Keratinocyte (primary cell): Measurements from ENCODE around the gene AKAP13. TPM values are rescaled to one million over a fixed set of nuclear protein-coding genes. Genes with fewer than 3 reads are reported as not detected.

Experiments
- DNase-seq: peaks from one replicate; pipeline ENCODE4 v3.0.0-alpha.2; 2011; ENCODE audit warnings: low read depth, missing footprints, low spot score
- FAIRE-seq: peaks from 2 replicates; lab custom pipeline; 2011; peaks lifted over from hg19 to GRCh38; lab: Jason Lieb, UNC
- H2AFZ ChIP-seq: 2 replicates; pipeline ENCODE4 v1.6.0; 2012; ENCODE audit warnings: low read length, control low read depth, inconsistent platforms; ENCODE audit not compliant: control insufficient read depth
- H3K27ac ChIP-seq: 2 replicates; pipeline ENCODE4 v1.5.1; 2011; ENCODE audit warnings: low read length; ENCODE audit not compliant: control insufficient read depth, insufficient read depth
- H3K27me3 ChIP-seq: 3 replicates; pipeline ENCODE4 v1.6.0; 2011; ENCODE audit warnings: low read length; ENCODE audit not compliant: control insufficient read depth, insufficient read depth; ENCODE audit errors: extremely low read depth
- H3K36me3 ChIP-seq, 2 experiments: 2 replicates in 1 of 2; 3 replicates in 1 of 2; pipeline ENCODE4 v1.5.1; 2011; ENCODE audit warnings: low read length in 2 of 2, mild to moderate bottlenecking in 1 of 2; ENCODE audit not compliant: control insufficient read depth in 2 of 2, insufficient read depth in 2 of 2; ENCODE audit errors: extremely low read depth in 1 of 2
- H3K4me1 ChIP-seq: 3 replicates; pipeline ENCODE4 v1.5.1; 2011; ENCODE audit warnings: low read length; ENCODE audit not compliant: control insufficient read depth, insufficient read depth; ENCODE audit errors: extremely low read depth
- H3K4me2 ChIP-seq: 3 replicates; pipeline ENCODE4 v1.6.0; 2011; ENCODE audit warnings: low read depth, low read length; ENCODE audit not compliant: control insufficient read depth, insufficient read depth; ENCODE audit errors: extremely low read depth
- H3K4me3 ChIP-seq, 3 experiments: fragments of 200-600 bp in 1 of 3; sonication (generic) in 1 of 3; 2 replicates in 2 of 3; 3 replicates in 1 of 3; pipeline ENCODE4 v1.5.1; 2011 to 2016; ENCODE audit warnings: low read length in 3 of 3, mild to moderate bottlenecking in 3 of 3, control low read depth in 2 of 3, inconsistent platforms in 1 of 3, low read depth in 1 of 3, mixed read lengths in 1 of 3, mixed run types in 1 of 3, moderate library complexity in 1 of 3; ENCODE audit not compliant: control insufficient read depth in 2 of 3, insufficient read depth in 2 of 3; ENCODE audit errors: extremely low read depth in 1 of 3
- H3K79me2 ChIP-seq: 2 replicates; pipeline ENCODE4 v1.6.0; 2012; ENCODE audit warnings: low read length; ENCODE audit not compliant: control insufficient read depth, insufficient read depth
- H3K9ac ChIP-seq: 3 replicates; pipeline ENCODE4 v1.6.0; 2011; ENCODE audit warnings: low read length; ENCODE audit not compliant: control insufficient read depth, insufficient read depth; ENCODE audit errors: extremely low read depth
- H3K9me1 ChIP-seq: 3 replicates; pipeline ENCODE4 v1.6.0; 2011; ENCODE audit warnings: low read length; ENCODE audit not compliant: control insufficient read depth, insufficient read depth; ENCODE audit errors: extremely low read depth
- H3K9me3 ChIP-seq: 2 replicates; pipeline ENCODE4 v1.5.1; 2012; ENCODE audit warnings: low read depth, low read length; ENCODE audit not compliant: control insufficient read depth
- H4K20me1 ChIP-seq: 3 replicates; pipeline ENCODE4 v1.6.0; 2011; ENCODE audit warnings: low read length; ENCODE audit not compliant: control insufficient read depth, insufficient read depth; ENCODE audit errors: extremely low read depth
- EZH2 ChIP-seq: IDR thresholded peaks from one replicate; pipeline ENCODE4 v1.6.1; 2012; ENCODE audit warnings: inconsistent platforms, mild to moderate bottlenecking, low read length, moderate library complexity
- dilution Hi-C: fragments of 300-500 bp; cut with MboI; formaldehyde crosslinking; loops from one replicate; pipeline ENCODE4 v1.7.0; 2020; ENCODE audit warnings: low sequenced_read_pairs; ENCODE audit not compliant: extremely low pct_ligation_motif_present
- polyA plus RNA-seq, 5 experiments: library from polyadenylated mRNA; depleted of rRNA in 3 of 5; stranded (reverse) in 3 of 5; stranded (forward) in 1 of 5; unstranded in 1 of 5; fragments of >200 nt; gene quantifications; 1 replicate in 1 of 5; 2 replicates in 3 of 5; 3 replicates in 1 of 5; pipeline versions ENCODE4 v1.2.1 to v1.2.3, GENCODE V29; 2011 to 2012; ENCODE audit warnings: missing spikeins in 2 of 5, low read depth in 1 of 5, low replicate concordance in 1 of 5
- TF ChIP-seq, protein P1 (sequence below), 3 experiments: IDR thresholded peaks in 1 of 3; conservative IDR thresholded peaks in 1 of 3; optimal IDR thresholded peaks in 1 of 3; 2 replicates in 2 of 3; 3 replicates in 1 of 3; pipeline versions ENCODE3 to v1.5.1; 2011; ENCODE audit warnings: low read length in 3 of 3, mild to moderate bottlenecking in 3 of 3, moderate library complexity in 2 of 3, control low read depth in 1 of 3, inconsistent platforms in 1 of 3; ENCODE audit not compliant: insufficient read depth in 2 of 3; ENCODE audit errors: extremely low read depth in 1 of 3

The AKAP13 gene
- polyA plus RNA-seq, 1 donor (not counting 4 experiments of a cell fraction or from before 2014, with no cell fraction given) = 16.7 TPM

- H3K9me3 ChIP-seq = no peaks in the 10 kb centered on the region
- H4K20me1 ChIP-seq = no peaks in the 10 kb centered on the region
- no peak overlapping the region for H3K4me3 ChIP-seq
- no peak overlapping the region for H3K27ac ChIP-seq
- dilution Hi-C loops = no loop called here
- no peak overlapping the region for H3K4me2 ChIP-seq
- no peak overlapping the region for H3K9ac ChIP-seq
- DNase-seq (no peak), FAIRE-seq (no peak)
- H3K36me3 ChIP-seq = no peaks in the 10 kb centered on the region
- peaks cover 38% of the 10 kb centered on the region for H3K4me1 ChIP-seq
- no peak overlapping the region for H2AFZ ChIP-seq
- peaks cover 43% of the 10 kb centered on the region for H3K79me2 ChIP-seq
- no peaks in the 10 kb centered on the region for H3K27me3 ChIP-seq
- H3K9me1 ChIP-seq = peaks cover 4% of the 10 kb centered on the region
- TF ChIP-seq EZH2 = no peak
- TF ChIP-seq, protein P1, sequence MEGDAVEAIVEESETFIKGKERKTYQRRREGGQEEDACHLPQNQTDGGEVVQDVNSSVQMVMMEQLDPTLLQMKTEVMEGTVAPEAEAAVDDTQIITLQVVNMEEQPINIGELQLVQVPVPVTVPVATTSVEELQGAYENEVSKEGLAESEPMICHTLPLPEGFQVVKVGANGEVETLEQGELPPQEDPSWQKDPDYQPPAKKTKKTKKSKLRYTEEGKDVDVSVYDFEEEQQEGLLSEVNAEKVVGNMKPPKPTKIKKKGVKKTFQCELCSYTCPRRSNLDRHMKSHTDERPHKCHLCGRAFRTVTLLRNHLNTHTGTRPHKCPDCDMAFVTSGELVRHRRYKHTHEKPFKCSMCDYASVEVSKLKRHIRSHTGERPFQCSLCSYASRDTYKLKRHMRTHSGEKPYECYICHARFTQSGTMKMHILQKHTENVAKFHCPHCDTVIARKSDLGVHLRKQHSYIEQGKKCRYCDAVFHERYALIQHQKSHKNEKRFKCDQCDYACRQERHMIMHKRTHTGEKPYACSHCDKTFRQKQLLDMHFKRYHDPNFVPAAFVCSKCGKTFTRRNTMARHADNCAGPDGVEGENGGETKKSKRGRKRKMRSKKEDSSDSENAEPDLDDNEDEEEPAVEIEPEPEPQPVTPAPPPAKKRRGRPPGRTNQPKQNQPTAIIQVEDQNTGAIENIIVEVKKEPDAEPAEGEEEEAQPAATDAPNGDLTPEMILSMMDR (optimal IDR thresholded peaks at IDR 0.05 in 1 of 3, IDR thresholded peaks at IDR 0.05 in 1 of 3, conservative IDR thresholded peaks at IDR 0.05 in 1 of 3; ENCODE audit: extremely low read depth in 1 of 3, insufficient read depth in 2 of 3, low read length in 3 of 3) = no peak
Observed at GRCh38 chr15:85768595-85769168, 388.3 kb downstream of the AKAP13 start.

- Histone ChIP-seq H3K9ac (no peak overlapping the region), H3K9me1 (peaks cover 4% of the 10 kb centered on the region), H2AFZ (no peak overlapping the region), H3K36me3 (no peaks in the 10 kb centered on the region), H3K9me3 (no peaks in the 10 kb centered on the region), H3K4me2 (no peak overlapping the region), H3K27ac (no peak overlapping the region), H3K4me1 (peaks cover 33% of the 10 kb centered on the region), H3K79me2 (peaks cover 47% of the 10 kb centered on the region), H4K20me1 (no peaks in the 10 kb centered on the region), H3K27me3 (no peaks in the 10 kb centered on the region), H3K4me3 (no peak overlapping the region)
- FAIRE-seq (no peak), DNase-seq (no peak)
- TF ChIP-seq, protein P1 (optimal IDR thresholded peaks at IDR 0.05 in 1 of 3, IDR thresholded peaks at IDR 0.05 in 1 of 3, conservative IDR thresholded peaks at IDR 0.05 in 1 of 3; ENCODE audit: extremely low read depth in 1 of 3, insufficient read depth in 2 of 3, low read length in 3 of 3) = no peak
- TF ChIP-seq EZH2 = no peak
- dilution Hi-C loops = no loop called here
Observed at GRCh38 chr15:85769182-85769900, 388.9 kb downstream of the AKAP13 start.
